ENCODE results near the gene AFF3. TPM values are rescaled to one million over a fixed set of nuclear protein-coding genes. Genes with fewer than 3 reads are reported as not detected.

The AFF3 gene
- total and polyA plus RNA-seq, 2 of the 8 experiments (the other 6 are each of a cell fraction or from before 2014, with no cell fraction given) = 0.27 to 3.0 TPM

- 89% methylated on average over 4 of the region's 4 CpGs; no CpG with 5 or more reads in 1 of the 2 experiments for WGBS, 2 experiments (ENCODE audit: extremely low coverage in 1 of 2, insufficient coverage in 1 of 2, insufficient read length in 1 of 2, insufficient replicate concordance in 2 of 2, low coverage in 1 of 2, low lambda C conversion rate in 2 of 2, missing lambda C conversion rate in 1 of 2)
- ChIA-PET POLR2A (ENCODE audit: partially characterized antibody) (no interaction called here), CTCF (ENCODE audit: partially characterized antibody) (interaction anchor here (0.8 to 1.4 kb wide), 5 partner anchors 11 to 689 kb away, joined by 3 to 6 read pairs (median 4); no protein-coding TSS in a partner anchor)
- H2BK5ac ChIP-seq (ENCODE audit: low read depth, low read length) = no peak overlapping the region
- no peak overlapping the region for H2BK120ac ChIP-seq (replicated peaks; ENCODE audit: low read depth, low read length)
- FAIRE-seq (no peak), DNase-seq (ENCODE audit: low read depth in 1 of 2, low spot score in 2 of 2) (no peak)
- H3K56ac ChIP-seq (replicated peaks; ENCODE audit: insufficient read length, low read depth, low read length) = no peak overlapping the region
- no peak overlapping the region for H3K27ac ChIP-seq (ENCODE audit: low read depth, low read length)
- H2BK12ac ChIP-seq (ENCODE audit: low read depth, low read length) = no peak overlapping the region
- no peaks in the 10 kb centered on the region for H3K79me1 ChIP-seq (ENCODE audit: low read depth, low read length)
- H2BK20ac ChIP-seq (ENCODE audit: low read length) = no peak overlapping the region
- no peak overlapping the region for H3K9ac ChIP-seq (replicated peaks in 1 of 4; ENCODE audit: extremely low read depth in 1 of 4, low read depth in 3 of 4, low read length in 3 of 4)
- H3K27me3 ChIP-seq (replicated peaks in 1 of 4; ENCODE audit: control insufficient read depth in 3 of 4, extremely low read depth in 1 of 4, insufficient read depth in 3 of 4, low read length in 3 of 4) = no peaks in the 10 kb centered on the region
- no peak overlapping the region for H2AK5ac ChIP-seq (ENCODE audit: low read depth, low read length)
- no peak overlapping the region for H3K4me2 ChIP-seq (ENCODE audit: insufficient read depth in 1 of 2, low read depth in 2 of 2, low read length in 2 of 2)
- H3K23ac ChIP-seq (ENCODE audit: insufficient read length) = no peak overlapping the region
- no peaks in the 10 kb centered on the region for H4K20me1 ChIP-seq (replicated peaks in 1 of 2; ENCODE audit: control insufficient read depth in 1 of 2, insufficient read depth in 2 of 2, low read length in 2 of 2)
- no peak overlapping the region for H4K91ac ChIP-seq (replicated peaks; ENCODE audit: insufficient read length, low read length)
- H3K36me3 ChIP-seq (ENCODE audit: control insufficient read depth in 2 of 4, insufficient read depth in 4 of 4, low read length in 3 of 4) = no peaks in the 10 kb centered on the region
- H3K14ac ChIP-seq (ENCODE audit: insufficient read length) = no peak overlapping the region
- no peak overlapping the region for H2BK15ac ChIP-seq (ENCODE audit: low read length)
- H3K23me2 ChIP-seq (ENCODE audit: low read depth, low read length) = no peaks in the 10 kb centered on the region
- H3K79me2 ChIP-seq (ENCODE audit: control insufficient read depth in 1 of 2, insufficient read depth in 2 of 2, low read length in 2 of 2) = no peaks in the 10 kb centered on the region
- H3K9me3 ChIP-seq (ENCODE audit: insufficient read depth in 2 of 2, low read depth in 1 of 2, low read length in 1 of 2) = no peaks in the 10 kb centered on the region
- no peak overlapping the region for H4K5ac ChIP-seq (ENCODE audit: insufficient read length, low read depth, low read length)
- no peak overlapping the region for H4K8ac ChIP-seq (ENCODE audit: extremely low read depth, insufficient read depth, low read length)
- H3K4ac ChIP-seq (replicated peaks; ENCODE audit: insufficient read length, low read depth, low read length) = no peak overlapping the region
- H2AFZ ChIP-seq (ENCODE audit: low read length) = no peak overlapping the region
- H3K4me1 ChIP-seq (replicated peaks in 1 of 4; ENCODE audit: control insufficient read depth in 3 of 4, insufficient read depth in 4 of 4, low read length in 3 of 4) = peaks cover 0 to 8% (median 2%) of the 10 kb centered on the region in 4 experiments; a peak in 5 of 7 replicates
- no peak overlapping the region for H3K4me3 ChIP-seq (ENCODE audit: extremely low read depth in 1 of 4, insufficient read depth in 2 of 4, low read depth in 3 of 4, low read length in 4 of 4)
- no peak overlapping the region for H3K18ac ChIP-seq (ENCODE audit: extremely low read depth, low read length)
- TF ChIP-seq CBX8 (IDR thresholded peaks at IDR 0.05; ENCODE audit: borderline replicate concordance, low read depth, low read length) (no peak), SIX5 (IDR thresholded peaks at IDR 0.05; ENCODE audit: low read depth, low read length) (no peak), PHF8 (conservative IDR thresholded peaks at IDR 0.05; ENCODE audit: low read depth, low read length) (no peak), CBX5 (IDR thresholded peaks at IDR 0.05; ENCODE audit: low read depth, low read length) (no peak), E2F6 (IDR thresholded peaks at IDR 0.05) (no peak), SP4 (IDR thresholded peaks at IDR 0.05; ENCODE audit: low read length) (no peak), SUZ12 (IDR thresholded peaks at IDR 0.05; ENCODE audit: low read length) (no peak), CEBPB (IDR thresholded peaks at IDR 0.05; ENCODE audit: low read depth, low read length) (no peak), POLR2A (IDR thresholded peaks at IDR 0.05; ENCODE audit: control extremely low read depth in 1 of 2, low read depth in 2 of 2, low read length in 2 of 2) (no peak), BACH1 (IDR thresholded peaks at IDR 0.05; ENCODE audit: low read length) (no peak), CHD2 (IDR thresholded peaks at IDR 0.05; ENCODE audit: low read length) (no peak), SAP30 (IDR thresholded peaks at IDR 0.05; ENCODE audit: insufficient read depth, insufficient replicate concordance, low read length) (no peak)
- TF ChIP-seq, protein P1, sequence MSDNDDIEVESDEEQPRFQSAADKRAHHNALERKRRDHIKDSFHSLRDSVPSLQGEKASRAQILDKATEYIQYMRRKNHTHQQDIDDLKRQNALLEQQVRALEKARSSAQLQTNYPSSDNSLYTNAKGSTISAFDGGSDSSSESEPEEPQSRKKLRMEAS (IDR thresholded peaks at IDR 0.05) = no peak
Measured at GRCh38 chr2:99571533-99571932, 570.9 kb downstream of the AFF3 start.
